Bronchial epithelial cell (primary cell): ENCODE results near the gene TJP1. TPM values are rescaled to one million over a fixed set of nuclear protein-coding genes. Genes with fewer than 3 reads are reported as not detected.

ENCODE experiments used
- DNase-seq: peaks from one replicate; pipeline ENCODE4 v3.0.0-alpha.2; 2010; ENCODE audit warnings: low read depth
- FAIRE-seq: peaks from 2 replicates; lab custom pipeline; 2011; peaks lifted over from hg19 to GRCh38; lab: Jason Lieb, UNC
- H3K27me3 ChIP-seq: 2 replicates; pipeline ENCODE4 v1.5.1; 2011; ENCODE audit warnings: low read length; ENCODE audit not compliant: control insufficient read depth, insufficient read depth
- H3K36me3 ChIP-seq: 2 replicates; pipeline ENCODE4 v1.5.1; 2011; ENCODE audit warnings: low read length; ENCODE audit not compliant: control insufficient read depth, insufficient read depth
- H3K4me3 ChIP-seq: 2 replicates; pipeline ENCODE4 v1.5.1; 2011; ENCODE audit warnings: mild to moderate bottlenecking, low read depth, low read length, control low read depth
- CTCF ChIP-seq: IDR thresholded peaks from 2 replicates; pipeline ENCODE4 v1.5.1; 2011; ENCODE audit warnings: mild to moderate bottlenecking, moderate library complexity, low read length, control low read depth, inconsistent platforms; ENCODE audit not compliant: insufficient read depth, severe bottlenecking
- total RNA-seq: library from RNA; depleted of rRNA; stranded (reverse); fragments of >200 nt; gene quantifications from 2 replicates; pipeline ENCODE4 v1.2.1, GENCODE V29; 2014

Gene TJP1
- total RNA-seq, 1 donor from 2014 or later, result 62.9 TPM

GRCh38 chr15:29686079-29686425 lies 136.2 kb downstream of the TJP1 start:
- no peak overlapping the region for H3K4me3 ChIP-seq
- H3K27me3 ChIP-seq, result no peaks in the 10 kb centered on the region
- no peak for TF ChIP-seq CTCF
- FAIRE-seq (no peak), DNase-seq (no peak)
- no peaks in the 10 kb centered on the region for H3K36me3 ChIP-seq

- no peak for TF ChIP-seq CTCF
- H3K4me3 ChIP-seq, result no peak overlapping the region
- no peaks in the 10 kb centered on the region for H3K27me3 ChIP-seq
- no peaks in the 10 kb centered on the region for H3K36me3 ChIP-seq
- DNase-seq, result peak; percentile 48
- no peak for FAIRE-seq
Observed at GRCh38 chr15:29685156-29686078, 136.9 kb downstream of the TJP1 start.

- no peaks in the 10 kb centered on the region for H3K36me3 ChIP-seq
- FAIRE-seq (peak; percentile 7), DNase-seq (peak; percentile 56)
- H3K27me3 ChIP-seq, result no peaks in the 10 kb centered on the region
- TF ChIP-seq CTCF, result no peak
- no peak overlapping the region for H3K4me3 ChIP-seq
Observed at GRCh38 chr15:29682781-29683180, 139.5 kb downstream of the TJP1 start.

GRCh38 chr15:29682361-29682760 lies 139.9 kb downstream of the TJP1 start:
- Histone ChIP-seq H3K4me3 (no peak overlapping the region), H3K36me3 (no peaks in the 10 kb centered on the region), H3K27me3 (no peaks in the 10 kb centered on the region)
- FAIRE-seq, result no peak
- no peak for DNase-seq
- TF ChIP-seq CTCF, result no peak

- Histone ChIP-seq H3K36me3 (no peaks in the 10 kb centered on the region), H3K27me3 (no peaks in the 10 kb centered on the region), H3K4me3 (no peak overlapping the region)
- TF ChIP-seq CTCF, result no peak
- FAIRE-seq (no peak), DNase-seq (no peak)
Observed at GRCh38 chr15:29681946-29682345, 140.3 kb downstream of the TJP1 start.
